KMS-11 (cell line): ENCODE results near the gene GJB5.

Source experiments
- H2AFZ ChIP-seq: fragments of 200-600 bp; sonication (generic); 2 replicates; pipeline ENCODE4 v1.6.1; 2016; ENCODE audit warnings: antibody characterized with exemption, mixed run types, low read depth
- H3K27ac ChIP-seq: fragments of 200-600 bp; sonication (generic); 2 replicates; pipeline ENCODE4 v1.6.1; 2016; ENCODE audit warnings: mild to moderate bottlenecking, mixed run types
- H3K27me3 ChIP-seq: fragments of 200-600 bp; sonication (generic); 2 replicates; pipeline ENCODE4 v1.6.1; 2017; ENCODE audit warnings: mild to moderate bottlenecking, low read depth, mixed run types, moderate library complexity; ENCODE audit not compliant: insufficient read depth
- H3K36me3 ChIP-seq: fragments of 200-600 bp; sonication (generic); 2 replicates; pipeline ENCODE4 v1.6.1; 2017; ENCODE audit warnings: mild to moderate bottlenecking, mixed run types; ENCODE audit not compliant: insufficient read depth
- H3K4me1 ChIP-seq: fragments of 200-600 bp; sonication (generic); 2 replicates; pipeline ENCODE4 v1.6.1; 2016; ENCODE audit warnings: mild to moderate bottlenecking, low read depth, mixed run types; ENCODE audit not compliant: poor library complexity, severe bottlenecking
- H3K4me2 ChIP-seq: fragments of 200-600 bp; sonication (generic); 2 replicates; pipeline ENCODE4 v1.7.0; 2016; ENCODE audit warnings: mild to moderate bottlenecking, mixed run types
- H3K4me3 ChIP-seq: fragments of 200-600 bp; sonication (generic); IDR thresholded peaks from 2 replicates; pipeline ENCODE4 v1.6.1; 2017; ENCODE audit warnings: low read depth, low read length, mixed read lengths; ENCODE audit not compliant: insufficient read depth
- H3K79me2 ChIP-seq: fragments of 200-600 bp; sonication (generic); 2 replicates; pipeline ENCODE4 v1.6.1; 2016; ENCODE audit warnings: low read depth, mixed run types; ENCODE audit not compliant: insufficient read depth
- H3K9ac ChIP-seq: fragments of 200-600 bp; sonication (generic); 2 replicates; pipeline ENCODE4 v1.6.1; 2016; ENCODE audit warnings: mild to moderate bottlenecking, mixed run types
- H4K20me1 ChIP-seq: fragments of 200-600 bp; sonication (generic); 2 replicates; pipeline ENCODE4 v1.6.1; 2016; ENCODE audit warnings: mild to moderate bottlenecking, mixed run types; ENCODE audit not compliant: insufficient read depth
- TF ChIP-seq, protein P1 (sequence below): fragments of 200-600 bp; sonication (generic); conservative IDR thresholded peaks from 2 replicates; pipeline ENCODE4 v1.6.1; 2017; ENCODE audit warnings: low read depth, mild to moderate bottlenecking, antibody characterized with exemption, low read length, moderate library complexity, mixed read lengths

The GJB5 gene

DNA sequence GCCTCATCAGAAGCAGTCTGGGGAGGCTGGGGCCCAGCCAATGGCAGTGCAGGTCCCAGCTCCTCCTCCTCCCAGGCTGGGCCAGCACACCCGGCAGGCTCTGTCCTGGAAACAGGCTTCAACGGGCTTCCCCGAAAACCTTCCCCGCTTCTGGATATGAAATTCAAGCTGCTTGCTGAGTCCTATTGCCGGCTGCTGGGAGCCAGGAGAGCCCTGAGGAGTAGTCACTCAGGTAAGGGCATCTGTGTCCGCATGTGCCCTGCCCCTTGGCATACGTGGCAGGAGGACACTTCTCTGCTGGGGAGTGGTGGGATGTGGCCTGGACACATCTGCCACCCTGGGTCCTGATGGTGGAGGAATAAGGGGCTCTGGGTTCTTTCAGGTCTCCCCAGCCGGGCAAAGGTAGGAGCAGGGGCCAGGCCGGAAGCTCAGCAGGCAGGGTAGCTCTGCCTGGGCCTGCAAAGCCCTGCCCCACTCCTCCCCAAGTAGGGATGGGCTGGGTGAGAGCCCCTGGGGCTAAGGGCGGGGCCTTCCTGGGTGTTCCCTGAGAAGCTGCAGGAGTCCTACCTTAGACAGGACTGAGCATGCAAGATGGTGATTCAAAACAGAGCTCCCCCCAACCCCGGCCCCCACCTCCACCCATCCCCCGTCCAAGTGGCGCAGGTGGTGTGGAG is at the start of gene GJB5:
Gene GJB5, plus strand, starts transcription at position 84 of the 674 bp plus-strand sequence. CDS start 2,284 bp downstream, outside the sequence.
- Histone ChIP-seq H3K79me2 (no peaks in the 10 kb centered on the region), H3K4me3 (no peak within 1 kb of the TSS), H4K20me1 (no peaks in the 10 kb centered on the region), H3K4me1 (no peaks in the 10 kb centered on the region), H3K36me3 (no peaks in the 10 kb centered on the region), H3K4me2 (no peak within 1 kb of the TSS), H3K27me3 (no peaks in the 10 kb centered on the region), H2AFZ (no peak within 1 kb of the TSS), H3K9ac (no peak within 1 kb of the TSS), H3K27ac (no peak within 1 kb of the TSS)
- TF ChIP-seq, protein P1, sequence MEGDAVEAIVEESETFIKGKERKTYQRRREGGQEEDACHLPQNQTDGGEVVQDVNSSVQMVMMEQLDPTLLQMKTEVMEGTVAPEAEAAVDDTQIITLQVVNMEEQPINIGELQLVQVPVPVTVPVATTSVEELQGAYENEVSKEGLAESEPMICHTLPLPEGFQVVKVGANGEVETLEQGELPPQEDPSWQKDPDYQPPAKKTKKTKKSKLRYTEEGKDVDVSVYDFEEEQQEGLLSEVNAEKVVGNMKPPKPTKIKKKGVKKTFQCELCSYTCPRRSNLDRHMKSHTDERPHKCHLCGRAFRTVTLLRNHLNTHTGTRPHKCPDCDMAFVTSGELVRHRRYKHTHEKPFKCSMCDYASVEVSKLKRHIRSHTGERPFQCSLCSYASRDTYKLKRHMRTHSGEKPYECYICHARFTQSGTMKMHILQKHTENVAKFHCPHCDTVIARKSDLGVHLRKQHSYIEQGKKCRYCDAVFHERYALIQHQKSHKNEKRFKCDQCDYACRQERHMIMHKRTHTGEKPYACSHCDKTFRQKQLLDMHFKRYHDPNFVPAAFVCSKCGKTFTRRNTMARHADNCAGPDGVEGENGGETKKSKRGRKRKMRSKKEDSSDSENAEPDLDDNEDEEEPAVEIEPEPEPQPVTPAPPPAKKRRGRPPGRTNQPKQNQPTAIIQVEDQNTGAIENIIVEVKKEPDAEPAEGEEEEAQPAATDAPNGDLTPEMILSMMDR: no peak

DNA sequence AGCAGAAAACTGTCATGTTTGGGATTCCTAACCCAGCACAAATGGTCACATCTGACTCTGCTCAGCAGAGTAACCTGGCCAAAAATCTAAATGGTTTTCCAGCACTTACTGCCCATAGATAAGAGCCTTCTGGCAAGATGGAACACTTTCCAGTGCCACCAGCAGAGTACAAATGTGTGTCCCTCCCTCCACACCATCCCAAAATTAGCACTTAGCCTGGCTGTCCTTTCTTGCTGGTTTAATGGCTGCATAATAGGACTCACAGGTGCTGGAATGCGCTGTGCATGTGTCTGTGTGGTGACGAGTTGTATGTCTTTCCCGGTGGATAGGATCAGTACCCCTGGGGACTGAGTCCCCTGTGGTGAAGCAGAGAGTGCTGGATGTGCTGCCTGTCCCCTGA is 49.8 kb upstream of the GJB5 start:
- TF ChIP-seq, protein P1: no peak
- no peaks in the 10 kb centered on the region; the same call in 1 of the 2 replicates for H3K27me3 ChIP-seq

DNA sequence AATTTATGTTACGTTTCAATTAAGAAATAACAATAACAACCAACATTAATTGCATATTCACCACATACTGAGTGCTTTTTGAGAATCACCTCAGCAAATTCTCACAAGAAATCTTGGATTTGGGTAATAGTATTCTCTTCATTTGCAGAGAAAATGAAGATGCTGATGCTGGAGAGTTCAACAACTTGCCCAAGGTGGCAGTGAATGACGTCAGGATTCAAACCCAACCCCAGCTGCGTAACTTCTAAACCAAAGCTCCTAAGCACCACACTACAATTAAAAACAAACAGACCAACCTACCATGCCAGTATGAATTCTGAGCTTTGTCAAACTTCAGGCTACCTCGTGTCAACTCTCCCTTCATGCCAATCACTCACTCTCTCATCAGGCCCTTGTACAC is 46.7 kb upstream of the GJB5 start:
- no peak overlapping the region for H3K9ac ChIP-seq
- no peaks in the 10 kb centered on the region for H3K4me1 ChIP-seq
- no peak overlapping the region for H3K4me3 ChIP-seq
- no peaks in the 10 kb centered on the region for H4K20me1 ChIP-seq
- H3K4me2 ChIP-seq: no peak overlapping the region
- H3K27ac ChIP-seq: no peak overlapping the region
- no peak overlapping the region for H2AFZ ChIP-seq
- H3K36me3 ChIP-seq: no peaks in the 10 kb centered on the region
- no peaks in the 10 kb centered on the region for H3K79me2 ChIP-seq
- TF ChIP-seq, protein P1: no peak
- H3K27me3 ChIP-seq: no peaks in the 10 kb centered on the region

More for the DNA sequence above, 49.8 kb upstream of the GJB5 start:
- Histone ChIP-seq H3K27ac (no peak overlapping the region), H2AFZ (no peak overlapping the region), H3K79me2 (no peaks in the 10 kb centered on the region), H3K36me3 (no peaks in the 10 kb centered on the region), H3K4me3 (no peak overlapping the region), H3K4me2 (no peak overlapping the region), H4K20me1 (no peaks in the 10 kb centered on the region), H3K9ac (no peak overlapping the region), H3K4me1 (no peaks in the 10 kb centered on the region)

DNA sequence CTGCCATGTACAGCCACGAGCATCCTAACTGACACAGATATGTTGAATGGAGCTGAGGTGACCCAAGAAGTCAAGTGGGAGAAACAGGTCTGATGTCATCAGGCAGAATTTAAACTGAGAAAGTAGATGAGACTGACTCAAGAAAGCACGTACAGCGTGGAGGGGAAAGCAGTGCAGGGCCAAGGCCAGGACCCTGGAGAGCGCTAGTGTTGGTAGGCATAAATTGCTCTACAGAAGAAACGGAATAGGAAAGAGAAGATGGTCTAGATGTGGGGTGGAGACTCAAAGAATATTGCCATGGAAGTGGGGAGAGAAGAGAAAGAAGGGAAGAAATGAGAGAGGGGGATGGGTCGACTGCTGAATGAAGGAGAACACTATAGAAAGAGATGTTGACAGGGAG is 45.3 kb upstream of the GJB5 start:
- Histone ChIP-seq H3K4me2 (no peak overlapping the region), H3K79me2 (no peaks in the 10 kb centered on the region), H2AFZ (no peak overlapping the region), H4K20me1 (no peaks in the 10 kb centered on the region), H3K4me1 (no peaks in the 10 kb centered on the region), H3K9ac (no peak overlapping the region), H3K27me3 (no peaks in the 10 kb centered on the region), H3K36me3 (no peaks in the 10 kb centered on the region), H3K27ac (no peak overlapping the region), H3K4me3 (no peak overlapping the region)
- TF ChIP-seq, protein P1: no peak
